ENCODE data around the gene EPOP. TPM values are rescaled to one million over a fixed set of nuclear protein-coding genes. Genes with fewer than 3 reads are reported as not detected.
A peak's percentile ranks its signal among the peaks of the same experiment; 100 is the strongest.

EPOP gene
- total and polyA plus RNA-seq, 2 of the 8 experiments (the other 6 are each of a cell fraction or from before 2014, with no cell fraction given): 1.5 to 3.3 TPM

- peak in 1 of 2 experiments; percentile 87; a peak in 2 of 4 replicates for TF ChIP-seq SIN3A (conservative IDR thresholded peaks at IDR 0.05 in 1 of 2, IDR thresholded peaks at IDR 0.05 in 1 of 2; ENCODE audit: low read depth in 1 of 2, low read length in 2 of 2)
- no peak for TF ChIP-seq EZH2 (IDR thresholded peaks at IDR 0.05; ENCODE audit: low read depth, low read length, severe bottlenecking)
- no peak for TF ChIP-seq JUN (IDR thresholded peaks at IDR 0.05; ENCODE audit: low read depth, low read length)
- TF ChIP-seq SP2 (IDR thresholded peaks at IDR 0.05; ENCODE audit: low read length): no peak
- no peak for TF ChIP-seq CBX5 (IDR thresholded peaks at IDR 0.05; ENCODE audit: low read depth, low read length)
- peak; percentile 46; the same call in 1 of the 2 replicates for TF ChIP-seq E2F6 (IDR thresholded peaks at IDR 0.05)
- no peak for TF ChIP-seq BACH1 (IDR thresholded peaks at IDR 0.05; ENCODE audit: low read length)
- no peak for TF ChIP-seq SRF (IDR thresholded peaks at IDR 0.05; ENCODE audit: low read depth, low read length)
- 0 out of 2 replicates have a peak, but pooled peaks have one; percentile 20 for TF ChIP-seq CHD2 (IDR thresholded peaks at IDR 0.05; ENCODE audit: low read length)
- TF ChIP-seq CTCF (IDR thresholded peaks at IDR 0.05; ENCODE audit: control extremely low read depth in 1 of 3, insufficient read depth in 1 of 3, low read depth in 1 of 3, low read length in 3 of 3): peak; percentile 96 to 100 (median 99)
- TF ChIP-seq SAP30 (IDR thresholded peaks at IDR 0.05; ENCODE audit: insufficient read depth, insufficient replicate concordance, low read length): no peak
- TF ChIP-seq JUND (IDR thresholded peaks at IDR 0.05; ENCODE audit: low read length): peak; percentile 80
- no peak; a peak in 1 of 3 replicates for TF ChIP-seq EP300 (IDR thresholded peaks at IDR 0.05; ENCODE audit: borderline replicate concordance in 1 of 2, low read depth in 2 of 2, low read length in 2 of 2)
- TF ChIP-seq POLR2A (IDR thresholded peaks at IDR 0.05; ENCODE audit: control extremely low read depth in 1 of 2, low read depth in 2 of 2, low read length in 2 of 2): no peak
- TF ChIP-seq SP1 (IDR thresholded peaks at IDR 0.05; ENCODE audit: low read depth, low read length): no peak
- no peak for TF ChIP-seq RNF2 (IDR thresholded peaks at IDR 0.05; ENCODE audit: borderline replicate concordance, low read depth, low read length, missing control alignments, poor library complexity, severe bottlenecking)
- no peak for TF ChIP-seq SIX5 (IDR thresholded peaks at IDR 0.05; ENCODE audit: low read depth, low read length)
- no peak for TF ChIP-seq KDM4A (IDR thresholded peaks at IDR 0.05; ENCODE audit: low read depth, low read length, severe bottlenecking)
- peak; percentile 62; the same call in 1 of the 2 replicates for TF ChIP-seq KDM1A (IDR thresholded peaks at IDR 0.05; ENCODE audit: borderline replicate concordance, low read length)
- no peak for TF ChIP-seq SUZ12 (IDR thresholded peaks at IDR 0.05; ENCODE audit: low read length)
- peak; percentile 33 for TF ChIP-seq CTBP2 (IDR thresholded peaks at IDR 0.05; ENCODE audit: borderline replicate concordance, insufficient read depth, insufficient read length, low read length)
Observed at GRCh38 chr17:38663125-38663751, 11.5 kb downstream of the EPOP start (continued).
